Mononuclear cell (primary cell): ENCODE measurements around the gene FANCM. TPM values are rescaled to one million over a fixed set of nuclear protein-coding genes. Genes with fewer than 3 reads are reported as not detected.
A peak's percentile ranks its signal among the peaks of the same experiment; 100 is the strongest.
"Not testable (repeated sequence)": the region's sequence is repeated elsewhere in the genome, so short reads cannot be mapped to it uniquely, and the experiment has no call there.

Source experiments
- H3K27me3 ChIP-seq: 2 replicates; pipeline ENCODE4 v1.6.0; 2011; ENCODE audit warnings: low read length, control low read depth; ENCODE audit not compliant: insufficient read depth
- H3K4me1 ChIP-seq: 2 replicates; pipeline ENCODE4 v1.5.1; 2011; ENCODE audit warnings: mild to moderate bottlenecking, low read length, control low read depth; ENCODE audit not compliant: insufficient read depth
- H3K4me3 ChIP-seq: 2 replicates; pipeline ENCODE4 v1.5.1; 2011; ENCODE audit warnings: mild to moderate bottlenecking, low read length, moderate library complexity
- H3K9me3 ChIP-seq: 2 replicates; pipeline ENCODE4 v1.5.1; 2011; ENCODE audit warnings: low read depth, mild to moderate bottlenecking, control low read depth, low read length
- total RNA-seq: library from RNA; depleted of rRNA; stranded (reverse); fragments of >200 nt; gene quantifications from one replicate; pipeline ENCODE4 v1.2.3, GENCODE V29; 2012

FANCM gene
- total RNA-seq, 1 donor, result 11.2 TPM

GRCh38 chr14:45128963-45129629 lies 6.6 kb upstream of the FANCM start:
- Histone ChIP-seq H3K4me3 (no peak overlapping the region), H3K27me3 (no peaks in the 10 kb centered on the region), H3K9me3 (no peaks in the 10 kb centered on the region), H3K4me1 (peaks cover 8% of the 10 kb centered on the region)

GRCh38 chr14:45133683-45134050 lies 2.1 kb upstream of the FANCM start:
- Histone ChIP-seq H3K4me1 (peaks cover 29% of the 10 kb centered on the region), H3K27me3 (no peaks in the 10 kb centered on the region)

GRCh38 chr14:45134051-45134958 lies 1.4 kb upstream of the FANCM start, which contains the start of gene FKBP3:
Gene FKBP3 (minus strand): TSS chr14:45134481. CDS start chr14:45134456, 25 bp downstream.
- Histone ChIP-seq H3K4me3 (peak within 1 kb of the TSS; percentile 88), H3K4me1 (peaks cover 29% of the 10 kb centered on the region), H3K9me3 (no peaks in the 10 kb centered on the region), H3K27me3 (no peaks in the 10 kb centered on the region)

More at GRCh38 chr14:45133683-45134050, 2.1 kb upstream of the FANCM start:
- H3K9me3 ChIP-seq, result no peaks in the 10 kb centered on the region
- peak overlapping the region; percentile 88 for H3K4me3 ChIP-seq

GRCh38 chr14:45135156-45135555 lies 574 bp upstream of the FANCM start:
- H3K27me3 ChIP-seq, result no peaks in the 10 kb centered on the region
- H3K9me3 ChIP-seq, result no peaks in the 10 kb centered on the region
- peaks cover 29% of the 10 kb centered on the region for H3K4me1 ChIP-seq
- H3K4me3 ChIP-seq, result peak overlapping the region; percentile 88

- Histone ChIP-seq H3K4me1 (peaks cover 29% of the 10 kb centered on the region), H3K4me3 (peak overlapping the region; percentile 88), H3K27me3 (no peaks in the 10 kb centered on the region), H3K9me3 (no peaks in the 10 kb centered on the region)
These were observed 669 bp downstream of the FANCM start for GRCh38 chr14:45136399-45136798.

GRCh38 chr14:45140661-45141187 lies 5.0 kb downstream of the FANCM start:
- Histone ChIP-seq H3K9me3 (no peaks in the 10 kb centered on the region), H3K27me3 (no peaks in the 10 kb centered on the region), H3K4me3 (no peak overlapping the region), H3K4me1 (peaks cover 21% of the 10 kb centered on the region)

GRCh38 chr14:45142083-45142482 lies 6.4 kb downstream of the FANCM start:
- not testable (repeated sequence) for H3K4me3 ChIP-seq, H3K4me1 ChIP-seq, H3K27me3 ChIP-seq, H3K9me3 ChIP-seq

GRCh38 chr14:45144658-45145057 lies 8.9 kb downstream of the FANCM start:
- Histone ChIP-seq H3K4me3 (no peak overlapping the region), H3K9me3 (no peaks in the 10 kb centered on the region), H3K4me1 (no peaks in the 10 kb centered on the region), H3K27me3 (no peaks in the 10 kb centered on the region)

- no peaks in the 10 kb centered on the region for H3K4me1 ChIP-seq
- no peaks in the 10 kb centered on the region for H3K27me3 ChIP-seq
- no peak overlapping the region for H3K4me3 ChIP-seq
- no peaks in the 10 kb centered on the region for H3K9me3 ChIP-seq
These were observed 9.5 kb downstream of the FANCM start for GRCh38 chr14:45145214-45145613.

- H3K27me3 ChIP-seq, result no peaks in the 10 kb centered on the region
- no peaks in the 10 kb centered on the region for H3K4me1 ChIP-seq
- H3K9me3 ChIP-seq, result no peaks in the 10 kb centered on the region
- no peak overlapping the region for H3K4me3 ChIP-seq
These were observed 13.9 kb downstream of the FANCM start for GRCh38 chr14:45149602-45150001.

- no peaks in the 10 kb centered on the region for H3K4me1 ChIP-seq
- H3K4me3 ChIP-seq, result no peak overlapping the region
- H3K27me3 ChIP-seq, result no peaks in the 10 kb centered on the region
These were observed 14.7 kb downstream of the FANCM start for GRCh38 chr14:45150386-45150890.

GRCh38 chr14:45156067-45156466 lies 20.3 kb downstream of the FANCM start:
- Histone ChIP-seq H3K9me3 (no peaks in the 10 kb centered on the region), H3K4me3 (no peak overlapping the region), H3K4me1 (no peaks in the 10 kb centered on the region), H3K27me3 (no peaks in the 10 kb centered on the region)

More at GRCh38 chr14:45150386-45150890, 14.7 kb downstream of the FANCM start:
- no peaks in the 10 kb centered on the region for H3K9me3 ChIP-seq

- no peaks in the 10 kb centered on the region for H3K27me3 ChIP-seq
- H3K9me3 ChIP-seq, result no peaks in the 10 kb centered on the region
- no peaks in the 10 kb centered on the region for H3K4me1 ChIP-seq
- H3K4me3 ChIP-seq, result no peak overlapping the region
These were observed 34.2 kb downstream of the FANCM start for GRCh38 chr14:45169906-45170305.

GRCh38 chr14:45177076-45177475 lies 41.3 kb downstream of the FANCM start:
- no peaks in the 10 kb centered on the region for H3K9me3 ChIP-seq

GRCh38 chr14:45181329-45181728 lies 45.6 kb downstream of the FANCM start:
- H3K4me1 ChIP-seq, result no peaks in the 10 kb centered on the region
- no peaks in the 10 kb centered on the region for H3K9me3 ChIP-seq
- no peaks in the 10 kb centered on the region for H3K27me3 ChIP-seq
- no peak overlapping the region for H3K4me3 ChIP-seq

More at GRCh38 chr14:45177076-45177475, 41.3 kb downstream of the FANCM start:
- no peaks in the 10 kb centered on the region for H3K4me1 ChIP-seq
- no peak overlapping the region for H3K4me3 ChIP-seq
- H3K27me3 ChIP-seq, result no peaks in the 10 kb centered on the region
